ENCODE data around the gene USP6NL. TPM values are rescaled to one million over a fixed set of nuclear protein-coding genes. Genes with fewer than 3 reads are reported as not detected.

USP6NL gene
- total RNA-seq, 1 experiment from 2014 or later, result 24.6 TPM

- ChIA-PET RAD21 (ENCODE audit: low non-redundant PET in 1 of 2, low total read pairs in 2 of 2, uncharacterized antibody in 2 of 2, unreplicated experiment in 2 of 2) (no interaction called here), CTCF (no interaction called here), POLR2A (no interaction called here)
- H3K4me1 ChIP-seq (ENCODE audit: control insufficient read depth in 1 of 2, insufficient read depth in 2 of 2, low read length in 2 of 2), result no peaks in the 10 kb centered on the region
- no peaks in the 10 kb centered on the region for H3K9me2 ChIP-seq (ENCODE audit: insufficient read depth)
- H3K36me3 ChIP-seq (ENCODE audit: control insufficient read depth in 1 of 2, insufficient read depth in 2 of 2, low read length in 2 of 2), result peaks cover 0 to 28% of the 10 kb centered on the region in 2 experiments; a peak in 3 of 4 replicates
- no peak for ATAC-seq
- intact Hi-C loops (cut with micrococcal nuclease), result no loop called here
- H3K79me2 ChIP-seq (ENCODE audit: insufficient read depth, low read length), result no peaks in the 10 kb centered on the region
- H3K27me3 ChIP-seq (ENCODE audit: insufficient read depth, low read length), result no peaks in the 10 kb centered on the region
- BruUV-seq (replicated peaks), result no TSS peak
- no peak overlapping the region for H3K9ac ChIP-seq (ENCODE audit: low read length)
- H2AFZ ChIP-seq (ENCODE audit: low read depth, low read length, poor library complexity, severe bottlenecking), result no peak overlapping the region
- TF ChIP-seq ELF1 (IDR thresholded peaks at IDR 0.05; ENCODE audit: borderline replicate concordance, low read depth) (no peak), REST (IDR thresholded peaks at IDR 0.05; ENCODE audit: low read depth) (no peak), EZH2phosphoT487 (IDR thresholded peaks at IDR 0.05; ENCODE audit: borderline replicate concordance) (no peak), POLR2AphosphoS5 (IDR thresholded peaks at IDR 0.05; ENCODE audit: low read depth, low read length) (no peak), EZH2 (IDR thresholded peaks at IDR 0.05) (no peak), SIN3A (IDR thresholded peaks at IDR 0.05; ENCODE audit: low read depth) (no peak), JUND (IDR thresholded peaks at IDR 0.05) (no peak), CEBPB (IDR thresholded peaks at IDR 0.05; ENCODE audit: low read depth) (no peak), ZBTB33 (IDR thresholded peaks at IDR 0.05; ENCODE audit: extremely low read depth, insufficient replicate concordance, low read length) (no peak), RAD21 (IDR thresholded peaks at IDR 0.05; ENCODE audit: low read depth) (no peak), ZNF274 (IDR thresholded peaks at IDR 0.05; ENCODE audit: low read depth, low read length) (no peak), TCF7L2 (IDR thresholded peaks at IDR 0.05; ENCODE audit: borderline replicate concordance, extremely low read depth, insufficient read depth, insufficient read length) (no peak), POLR2A (IDR thresholded peaks at IDR 0.05; ENCODE audit: borderline replicate concordance, extremely low read depth, insufficient read depth, insufficient read length) (no peak), CTCF (IDR thresholded peaks at IDR 0.05 in 2 of 3, conservative IDR thresholded peaks at IDR 0.05 in 1 of 3; ENCODE audit: borderline replicate concordance in 1 of 3, insufficient read depth in 1 of 3, low read depth in 2 of 3, low read length in 2 of 3) (no peak), SP1 (IDR thresholded peaks at IDR 0.05; ENCODE audit: low read depth) (no peak), MAX (IDR thresholded peaks at IDR 0.05) (no peak), FOSL1 (IDR thresholded peaks at IDR 0.05; ENCODE audit: low read depth) (no peak)
- H3K4me3 ChIP-seq (replicated peaks in 1 of 2; ENCODE audit: low read depth in 1 of 2, low read length in 2 of 2), result no peak overlapping the region
- no peak for DNase-seq (ENCODE audit: low read depth, low spot score)
- no peaks in the 10 kb centered on the region for H3K9me3 ChIP-seq (ENCODE audit: control insufficient read depth in 1 of 2, insufficient read depth in 1 of 2, low read depth in 1 of 2, low read length in 2 of 2)
- H3K4me2 ChIP-seq (ENCODE audit: low read length), result no peak overlapping the region
- H4K20me1 ChIP-seq (ENCODE audit: insufficient read depth), result no peaks in the 10 kb centered on the region
- no peak overlapping the region for H3K27ac ChIP-seq (ENCODE audit: low read depth, low read length)
Measured at GRCh38 chr10:11489591-11489990, 121.9 kb downstream of the USP6NL start.
